HUES64 (cell line): Measurements from ENCODE around the gene TCOF1.
"Not testable (repeated sequence)": the region's sequence is repeated elsewhere in the genome, so short reads cannot be mapped to it uniquely, and the experiment has no call there.

ENCODE experiments used
- H3K27ac ChIP-seq: 2 replicates; pipeline ENCODE4 v1.7.0; 2013; ENCODE audit warnings: low read depth, low read length, inconsistent platforms
- H3K27me3 ChIP-seq: 2 replicates; pipeline ENCODE4 v1.6.1; 2013; ENCODE audit warnings: mild to moderate bottlenecking, low read length; ENCODE audit not compliant: insufficient read depth
- H3K36me3 ChIP-seq: 2 replicates; pipeline ENCODE4 v1.6.1; 2013; ENCODE audit warnings: mild to moderate bottlenecking, low read length; ENCODE audit not compliant: insufficient read depth
- H3K4me1 ChIP-seq: 2 replicates; pipeline ENCODE4 v1.6.1; 2013; ENCODE audit warnings: mild to moderate bottlenecking, low read length, moderate library complexity; ENCODE audit not compliant: insufficient read depth
- H3K4me3 ChIP-seq: 2 replicates; pipeline ENCODE4 v1.5.1; 2013; ENCODE audit warnings: mild to moderate bottlenecking, low read length, moderate library complexity
- H3K9ac ChIP-seq: 2 replicates; pipeline ENCODE4 v1.6.1; 2013; ENCODE audit warnings: mild to moderate bottlenecking, low read depth, low read length
- H3K9me3 ChIP-seq: 2 replicates; pipeline ENCODE4 v1.6.1; 2013; ENCODE audit warnings: low read depth, low read length; ENCODE audit not compliant: insufficient read depth
- WGBS: fragments of 150-250, 120-280 bp; methylation state at CpG from one replicate; pipeline ENCODE4 v1.1.7; 2013; ENCODE audit warnings: missing lambda C conversion rate; 5-methylcytosine and 5-hydroxymethylcytosine counted together

TCOF1 gene

DNA sequence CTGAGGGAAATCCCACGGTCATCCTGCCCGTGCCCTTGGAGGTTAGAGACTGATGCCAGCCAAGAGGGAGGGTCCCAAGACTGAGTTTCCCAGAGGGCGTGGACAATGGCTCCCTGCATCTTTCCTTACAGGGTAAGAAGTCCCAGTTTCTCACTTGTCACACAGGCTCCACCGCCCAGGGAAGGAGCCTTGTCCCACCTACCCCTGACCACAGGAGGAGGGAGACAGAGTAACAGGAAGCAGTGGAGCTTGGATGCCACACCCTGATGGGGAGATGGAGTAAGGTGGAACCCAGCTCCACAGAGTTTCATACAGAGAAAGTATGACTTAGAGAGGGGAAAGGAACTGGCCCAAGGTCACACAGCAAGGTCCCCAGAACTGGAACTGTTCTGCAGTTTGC lies 64.6 kb downstream of the TCOF1 start:
- 57% methylated on average over 4 of the region's 4 CpGs for WGBS
- Histone ChIP-seq H3K27me3 (no peaks in the 10 kb centered on the region), H3K36me3 (no peaks in the 10 kb centered on the region), H3K4me3 (no peak overlapping the region), H3K9ac (no peak overlapping the region), H3K27ac (no peak overlapping the region), H3K4me1 (no peaks in the 10 kb centered on the region), H3K9me3 (no peaks in the 10 kb centered on the region)

DNA sequence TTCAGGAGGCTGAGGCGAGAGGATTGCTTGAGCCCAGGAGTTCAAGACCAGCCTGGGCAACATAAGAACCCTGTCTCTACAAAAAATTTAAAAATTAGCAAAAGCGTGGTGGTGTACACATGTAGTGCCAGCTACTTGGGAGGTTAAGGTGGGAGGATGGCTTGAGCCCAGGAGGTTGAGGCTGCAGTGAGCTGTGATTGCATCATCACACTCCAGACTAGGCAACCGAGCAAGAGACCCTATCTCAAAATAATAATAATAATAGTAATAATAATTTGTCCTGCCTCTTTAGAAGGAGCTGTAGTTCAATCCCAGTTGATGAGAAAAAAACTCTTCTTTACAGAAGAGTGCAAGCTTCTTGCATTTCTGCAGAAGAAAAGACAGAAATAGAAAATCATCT lies 65.3 kb downstream of the TCOF1 start:
- WGBS, result 44% methylated on average over 2 of the region's 3 CpGs
- no peaks in the 10 kb centered on the region for H3K4me1 ChIP-seq

DNA sequence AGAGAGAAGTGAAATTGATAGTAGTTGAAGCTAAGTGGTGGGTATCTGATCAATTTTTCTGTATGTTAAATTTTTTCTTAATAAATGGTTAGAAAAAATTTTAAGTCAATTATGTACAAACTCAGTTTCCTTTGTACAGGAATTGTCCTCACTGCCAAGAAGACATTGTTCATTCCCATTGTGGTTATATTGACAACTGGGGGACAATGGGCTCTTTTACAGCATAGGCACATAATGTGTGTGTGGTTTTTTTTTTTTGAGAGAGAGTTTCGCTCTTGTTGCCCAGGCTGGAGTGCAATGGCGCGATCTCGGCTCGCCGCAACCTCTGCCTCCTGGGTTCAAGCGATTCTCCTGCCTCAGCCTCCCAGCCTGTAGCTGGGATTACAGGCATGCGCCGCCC lies 68.7 kb downstream of the TCOF1 start:
- H3K36me3 ChIP-seq, H3K4me1 ChIP-seq, H3K9ac ChIP-seq, H3K4me3 ChIP-seq, H3K9me3 ChIP-seq, H3K27ac ChIP-seq, H3K27me3 ChIP-seq: not testable (repeated sequence)
- WGBS, result 97% methylated on average over 9 of the region's 9 CpGs

More for the DNA sequence above, 65.3 kb downstream of the TCOF1 start:
- H3K27ac ChIP-seq, result no peak overlapping the region
- H3K27me3 ChIP-seq, result no peaks in the 10 kb centered on the region
- no peak overlapping the region for H3K9ac ChIP-seq
- H3K36me3 ChIP-seq, result no peaks in the 10 kb centered on the region
- H3K9me3 ChIP-seq, result no peaks in the 10 kb centered on the region
- no peak overlapping the region for H3K4me3 ChIP-seq

DNA sequence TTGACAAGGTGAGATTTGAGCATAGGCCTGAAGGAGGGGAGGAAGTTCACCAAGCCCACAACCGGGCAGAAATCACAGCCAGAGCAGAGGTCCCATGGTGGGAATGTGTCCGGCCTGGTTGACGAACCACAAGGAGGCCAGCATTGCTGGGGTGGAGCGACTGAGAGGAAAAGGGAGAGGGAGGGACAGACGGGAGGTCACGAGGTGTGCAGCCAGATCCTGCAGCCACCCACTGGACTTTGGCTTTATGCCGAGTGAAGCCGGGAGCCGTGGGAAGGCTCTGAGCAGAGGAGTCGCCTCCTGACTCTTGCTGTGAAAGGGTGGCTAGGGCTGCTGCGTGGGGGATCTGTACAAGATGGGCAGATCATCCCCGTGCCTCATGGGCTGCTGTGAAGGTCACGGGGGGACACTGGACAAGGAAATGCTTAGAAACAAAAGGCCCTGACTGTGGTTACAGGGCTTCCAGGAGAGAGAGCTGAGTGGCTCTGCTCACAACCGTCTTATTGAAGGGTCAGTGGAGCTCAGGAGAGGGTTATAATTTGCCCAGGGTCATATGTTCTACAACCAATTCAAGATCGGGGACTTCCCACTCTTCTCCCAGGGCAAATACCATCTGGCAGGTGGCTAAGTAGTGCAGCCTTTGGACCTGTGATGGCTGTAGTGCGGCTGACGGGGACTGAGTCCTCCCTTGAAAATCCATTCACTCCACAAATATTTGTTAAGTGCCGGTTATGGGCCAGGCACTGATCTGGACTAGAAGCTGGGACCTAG lies 70.8 kb downstream of the TCOF1 start:
- H3K4me3 ChIP-seq, result no peak overlapping the region
- H3K36me3 ChIP-seq, result no peaks in the 10 kb centered on the region
- no peaks in the 10 kb centered on the region for H3K27me3 ChIP-seq
- H3K4me1 ChIP-seq, result no peaks in the 10 kb centered on the region
- no peak overlapping the region for H3K27ac ChIP-seq
- H3K9me3 ChIP-seq, result no peaks in the 10 kb centered on the region
- WGBS, result 84% methylated on average over 18 of the region's 18 CpGs
- H3K9ac ChIP-seq, result no peak overlapping the region

DNA sequence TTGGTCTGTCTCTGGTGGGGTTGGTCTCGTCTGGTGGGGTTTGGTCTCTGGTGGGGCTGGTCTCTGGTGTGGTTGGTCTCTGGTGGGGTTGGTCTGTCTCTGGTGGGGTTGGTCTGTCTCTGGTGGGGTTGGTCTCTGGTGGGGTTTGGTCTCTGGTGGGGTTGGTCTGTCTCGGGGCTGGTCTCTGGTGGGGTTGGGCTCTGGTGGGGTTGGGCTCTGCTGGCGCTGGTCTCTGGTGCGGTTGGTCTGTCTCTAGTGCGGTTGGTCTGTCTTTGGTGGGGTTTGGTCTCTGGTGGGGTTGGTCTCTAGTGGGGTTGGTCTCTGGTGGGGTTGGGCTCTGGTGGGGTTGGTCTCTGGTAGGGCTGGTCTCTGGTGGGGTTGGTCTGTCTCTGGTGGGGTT lies 71.5 kb downstream of the TCOF1 start:
- no peak overlapping the region for H3K27ac ChIP-seq
- H3K27me3 ChIP-seq, result no peaks in the 10 kb centered on the region
- no peaks in the 10 kb centered on the region for H3K9me3 ChIP-seq
- H3K36me3 ChIP-seq, result no peaks in the 10 kb centered on the region
- H3K4me3 ChIP-seq, result no peak overlapping the region
- WGBS, result 95% methylated on average over 5 of the region's 5 CpGs
- no peak overlapping the region for H3K9ac ChIP-seq
- no peaks in the 10 kb centered on the region for H3K4me1 ChIP-seq

DNA sequence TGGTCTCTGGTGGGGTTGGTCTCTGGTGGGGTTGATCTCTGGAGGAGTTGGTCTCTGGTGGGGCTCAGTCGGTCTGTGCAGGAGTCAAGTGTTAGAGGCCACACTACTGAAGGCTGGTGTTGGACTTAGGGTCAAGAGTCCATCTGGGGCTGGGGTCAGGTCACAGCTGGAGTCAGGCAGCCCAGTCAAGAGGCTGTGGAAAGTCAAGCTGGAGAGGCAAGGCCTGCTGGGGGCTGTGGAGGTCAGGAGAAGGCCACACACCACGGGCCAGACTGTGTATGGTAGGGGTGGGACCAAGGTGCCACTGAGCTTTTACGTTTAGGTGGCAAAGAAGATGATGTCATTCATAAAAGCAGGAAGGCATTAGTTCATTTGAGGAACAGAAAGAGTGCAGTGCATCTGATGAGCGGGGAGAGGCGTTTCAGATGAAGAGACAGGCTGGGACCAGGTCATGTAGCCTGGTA lies 71.9 kb downstream of the TCOF1 start:
- Histone ChIP-seq H3K4me1 (no peaks in the 10 kb centered on the region), H3K27me3 (no peaks in the 10 kb centered on the region), H3K9me3 (no peaks in the 10 kb centered on the region), H3K36me3 (no peaks in the 10 kb centered on the region), H3K4me3 (no peak overlapping the region), H3K27ac (no peak overlapping the region), H3K9ac (no peak overlapping the region)
- WGBS, result 92% methylated on average over 5 of the region's 5 CpGs

DNA sequence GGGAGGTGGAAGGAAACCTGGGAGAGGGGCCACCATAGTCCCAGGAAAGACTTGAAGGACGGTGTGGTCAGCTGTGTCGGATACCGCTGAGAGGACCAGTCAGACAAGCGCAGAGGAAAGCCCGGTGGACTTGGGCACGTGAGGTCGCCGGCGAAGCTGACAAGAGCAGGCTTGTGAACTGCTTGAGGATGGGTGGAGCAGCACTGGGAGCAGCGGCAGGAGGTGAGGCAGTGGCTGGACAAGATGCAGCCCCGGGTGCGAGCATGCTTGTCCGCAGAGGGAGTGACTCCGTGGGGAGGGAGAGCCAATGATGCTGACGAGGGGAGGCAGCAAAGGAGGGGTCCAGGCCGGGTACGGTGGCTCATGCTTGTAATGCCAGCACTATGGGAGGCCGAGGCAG lies 73.6 kb downstream of the TCOF1 start:
- Histone ChIP-seq H3K4me1 (no peaks in the 10 kb centered on the region), H3K9me3 (no peaks in the 10 kb centered on the region), H3K9ac (no peak overlapping the region), H3K27me3 (no peaks in the 10 kb centered on the region), H3K4me3 (no peak overlapping the region), H3K36me3 (no peaks in the 10 kb centered on the region), H3K27ac (no peak overlapping the region)
- 89% methylated on average over 18 of the region's 18 CpGs for WGBS

DNA sequence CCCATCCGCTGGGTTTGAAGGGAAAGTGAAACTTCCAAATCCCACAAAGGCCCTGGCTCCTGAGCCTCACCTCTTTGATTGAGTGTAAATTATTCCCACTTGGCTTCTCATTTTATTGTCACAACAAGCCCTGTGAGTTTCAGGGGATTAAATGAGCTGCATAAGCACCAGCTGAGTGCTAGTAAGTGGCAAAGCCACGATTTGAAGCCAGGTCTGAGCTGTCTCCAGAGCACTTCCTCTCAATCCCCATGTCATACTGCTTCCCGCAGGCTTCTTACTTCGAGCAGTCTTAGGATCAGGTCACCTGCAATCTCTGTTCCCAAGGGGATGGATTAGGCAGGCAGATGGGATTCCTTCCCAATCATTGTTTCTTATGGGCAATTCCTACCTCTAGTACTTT lies 74.1 kb downstream of the TCOF1 start:
- Histone ChIP-seq H3K27me3 (no peaks in the 10 kb centered on the region), H3K36me3 (no peaks in the 10 kb centered on the region), H3K4me3 (no peak overlapping the region), H3K9ac (no peak overlapping the region), H3K9me3 (no peaks in the 10 kb centered on the region), H3K27ac (no peak overlapping the region), H3K4me1 (no peaks in the 10 kb centered on the region)
- 70% methylated on average over 4 of the region's 4 CpGs for WGBS

DNA sequence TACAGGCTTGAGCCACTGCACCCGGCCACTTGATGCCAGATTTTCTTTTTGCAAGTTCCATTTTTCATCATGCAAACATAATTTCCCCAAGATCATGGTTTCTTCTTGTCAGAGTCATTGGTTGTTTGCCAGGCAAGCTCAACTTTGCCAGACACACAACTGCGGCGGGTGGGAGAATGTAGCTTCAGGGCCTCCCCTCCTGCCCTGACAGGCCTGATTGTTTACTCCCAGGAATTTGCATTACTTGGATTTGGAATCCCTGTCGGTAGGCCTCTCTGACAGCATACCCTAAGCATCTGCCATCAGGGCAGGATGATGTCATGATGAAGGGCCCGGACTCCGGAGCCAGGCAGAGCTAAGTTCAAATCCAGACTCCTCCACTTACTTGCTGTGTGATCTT lies 77.0 kb downstream of the TCOF1 start:
- no peaks in the 10 kb centered on the region for H3K36me3 ChIP-seq
- 70% methylated on average over 6 of the region's 6 CpGs for WGBS
- H3K9ac ChIP-seq, result no peak overlapping the region
- H3K9me3 ChIP-seq, result no peaks in the 10 kb centered on the region
- H3K27ac ChIP-seq, result no peak overlapping the region
- no peak overlapping the region for H3K4me3 ChIP-seq
- no peaks in the 10 kb centered on the region for H3K27me3 ChIP-seq
- H3K4me1 ChIP-seq, result no peaks in the 10 kb centered on the region

DNA sequence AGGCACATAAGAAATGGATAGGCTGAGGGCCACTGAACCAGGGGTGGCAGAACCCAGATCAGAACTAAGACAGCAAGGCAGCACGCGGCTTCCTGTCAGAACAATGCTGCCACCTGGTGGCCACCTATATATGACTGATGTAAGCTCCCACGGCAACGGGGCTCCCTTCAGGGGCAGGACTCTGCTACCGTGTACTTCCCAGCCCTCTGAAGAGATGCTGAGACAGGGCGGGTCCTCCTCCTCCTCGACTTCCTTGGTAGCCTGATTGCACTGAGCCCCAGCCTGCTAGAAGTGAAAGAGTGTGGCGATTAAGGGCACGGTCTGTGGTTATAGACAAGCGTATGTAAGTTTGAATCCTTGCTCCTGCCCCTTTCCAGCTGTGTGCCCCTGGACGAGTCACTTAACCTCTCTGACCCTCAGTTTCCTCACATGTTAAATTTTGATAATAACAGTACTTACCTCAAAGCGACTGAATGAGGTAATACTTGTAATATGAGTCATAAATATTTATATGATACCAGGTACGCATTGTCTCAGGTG lies 78.7 kb downstream of the TCOF1 start:
- Histone ChIP-seq H3K36me3 (no peaks in the 10 kb centered on the region), H3K27ac (no peak overlapping the region), H3K9ac (no peak overlapping the region), H3K4me3 (no peak overlapping the region), H3K9me3 (no peaks in the 10 kb centered on the region), H3K27me3 (no peaks in the 10 kb centered on the region), H3K4me1 (no peaks in the 10 kb centered on the region)
- 29% methylated on average over 12 of the region's 13 CpGs for WGBS

DNA sequence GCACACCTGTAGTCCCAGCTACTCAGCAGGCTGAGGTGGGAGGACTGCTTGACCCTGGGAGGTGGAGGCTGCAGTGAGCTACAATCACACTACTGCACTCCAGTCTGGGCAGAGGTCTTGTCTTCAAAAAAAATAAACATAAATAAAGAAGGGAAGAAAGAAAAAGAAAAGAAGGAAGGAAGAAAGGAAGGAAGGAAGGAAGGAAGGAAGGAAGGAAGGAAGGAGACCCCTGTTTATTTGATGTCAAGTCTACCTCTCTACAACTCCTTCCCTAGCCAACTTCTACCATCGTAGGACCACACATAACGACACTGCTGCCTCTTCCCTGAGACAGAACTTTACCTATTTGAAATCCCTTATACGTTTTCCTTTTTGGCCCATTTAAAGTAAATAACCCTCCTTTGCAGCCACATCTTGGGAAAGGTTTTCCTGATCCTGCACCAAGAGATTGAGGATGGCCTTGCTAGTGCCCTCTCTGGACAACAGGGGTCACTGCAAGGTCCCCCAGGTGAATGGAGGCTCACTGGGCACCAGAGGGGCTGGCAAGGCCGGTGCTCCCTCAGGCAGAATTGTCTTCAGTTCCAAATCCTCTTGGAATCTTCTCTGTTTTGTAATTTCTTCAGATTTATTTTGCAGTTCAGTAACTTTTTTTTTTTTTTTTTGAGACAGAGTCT lies 81.5 kb downstream of the TCOF1 start:
- H3K4me3 ChIP-seq, result no peak overlapping the region
- H3K9ac ChIP-seq, result no peak overlapping the region
- H3K9me3 ChIP-seq, result no peaks in the 10 kb centered on the region
- no peak overlapping the region for H3K27ac ChIP-seq
- 47% methylated on average over 4 of the region's 4 CpGs for WGBS
- no peaks in the 10 kb centered on the region for H3K27me3 ChIP-seq
- peaks cover 14% of the 10 kb centered on the region for H3K36me3 ChIP-seq
- H3K4me1 ChIP-seq, result peaks cover 4% of the 10 kb centered on the region; the same call in 1 of the 2 replicates
